GM21447 (cell line): ENCODE data around the gene MICAL2.
"Not testable (repeated sequence)": the region's sequence is repeated elsewhere in the genome, so short reads cannot be mapped to it uniquely, and the experiment has no call there.

ENCODE experiments used
- ATAC-seq: cut with Tn5 transposase; IDR thresholded peaks from one replicate; pipeline ENCODE4 v1.9.1; 2021; ENCODE audit not compliant: unreplicated experiment

MICAL2 gene

DNA sequence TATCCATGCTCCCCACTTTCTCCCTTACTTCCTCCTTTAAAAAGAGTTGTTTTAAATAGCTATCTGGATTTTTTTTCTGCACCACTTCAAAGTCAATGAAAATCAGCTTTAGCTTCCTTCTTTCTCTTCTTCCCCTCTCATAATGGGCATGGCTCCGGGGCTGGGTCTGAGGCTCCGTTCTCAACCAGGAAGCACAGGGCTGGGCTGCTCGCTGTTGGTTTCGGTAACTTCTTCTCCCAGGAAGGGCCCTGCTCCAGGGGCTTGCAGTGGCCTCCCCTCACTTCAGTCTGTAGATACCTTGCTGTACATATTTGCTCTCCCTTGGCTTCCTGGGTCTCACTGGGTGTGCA, 23.8 kb downstream of the MICAL2 start:
- no peak for ATAC-seq

- no peak for ATAC-seq
These were observed 24.8 kb downstream of the MICAL2 start for GRCh38 chr11:12135185-12135584.

- ATAC-seq: no peak
These were observed 26.8 kb downstream of the MICAL2 start for GRCh38 chr11:12137005-12137690.

GRCh38 chr11:12137938-12138731, 27.7 kb downstream of the MICAL2 start:
- ATAC-seq: no peak

- no peak for ATAC-seq
These were observed 28.9 kb downstream of the MICAL2 start for GRCh38 chr11:12139144-12139881.

DNA sequence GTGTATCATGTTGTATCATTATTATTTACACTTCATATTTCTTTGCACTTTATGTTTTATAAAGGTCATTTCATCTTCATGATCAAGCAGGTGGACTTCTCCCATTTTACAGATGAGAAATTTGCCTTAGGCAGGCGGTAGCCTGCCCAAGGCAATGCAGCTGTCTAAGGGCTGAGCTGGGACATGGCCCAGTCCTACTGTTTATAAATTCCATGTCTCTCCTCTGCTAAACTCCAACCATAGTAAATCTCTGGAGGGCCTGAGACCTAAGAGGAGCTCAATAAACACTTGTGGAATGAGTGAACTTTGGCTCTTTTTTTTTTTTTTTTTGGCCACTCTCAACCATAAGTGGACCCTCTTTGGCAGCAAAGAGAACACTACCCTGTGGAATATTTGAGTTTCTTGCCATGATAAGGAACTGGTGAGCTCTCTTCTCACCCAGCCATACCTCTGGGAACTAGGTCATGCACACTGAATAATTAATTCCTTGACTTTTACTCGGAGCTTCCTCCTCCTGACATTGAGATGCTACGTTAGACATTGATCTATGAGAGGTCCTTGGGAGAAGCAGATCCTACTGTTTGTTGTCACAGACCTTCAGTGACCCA, 29.9 kb downstream of the MICAL2 start:
- no peak for ATAC-seq

- no peak for ATAC-seq
These were observed 30.9 kb downstream of the MICAL2 start for GRCh38 chr11:12141283-12141682.

DNA sequence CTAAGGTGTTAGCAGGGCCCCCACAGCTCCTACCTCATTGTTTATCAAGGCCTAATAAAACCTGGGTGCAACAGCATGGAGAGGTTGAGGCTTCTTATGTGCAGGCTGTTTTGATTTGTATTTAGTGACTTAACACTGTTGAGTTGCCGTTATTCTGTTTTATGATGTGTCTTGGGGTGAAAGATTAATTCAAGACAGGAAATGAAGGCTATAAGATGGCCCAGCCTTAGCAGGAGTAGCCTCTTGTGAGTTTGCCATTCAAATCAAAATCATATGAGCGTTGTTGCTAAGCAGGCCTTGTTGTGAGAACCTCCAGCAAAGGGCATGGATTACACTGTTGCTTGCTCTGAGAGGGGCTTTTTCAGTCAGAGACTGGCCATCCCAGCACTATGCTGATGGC, 31.8 kb downstream of the MICAL2 start:
- ATAC-seq: no peak

DNA sequence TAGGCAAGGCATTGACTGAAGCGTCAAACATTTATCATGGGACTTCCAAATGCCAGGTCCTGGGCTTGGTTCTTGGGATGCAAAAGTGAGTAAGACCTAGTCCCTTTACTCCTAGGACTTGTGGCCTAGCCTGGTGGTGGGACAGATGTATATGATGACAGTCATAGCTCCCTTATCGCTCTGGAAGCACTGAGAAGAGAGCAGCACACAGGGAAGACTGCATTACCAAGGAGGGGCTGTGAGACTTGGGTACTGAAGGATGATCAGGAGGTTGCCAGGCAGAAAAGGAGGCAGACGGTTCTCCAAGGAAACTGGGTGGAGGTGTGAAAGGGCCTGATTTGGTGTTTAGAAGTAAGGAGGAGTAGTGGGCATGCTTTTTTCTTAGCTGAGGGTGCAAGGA, 32.5 kb downstream of the MICAL2 start:
- ATAC-seq: no peak

- no peak for ATAC-seq
These were observed 33.3 kb downstream of the MICAL2 start for GRCh38 chr11:12143461-12144258.

GRCh38 chr11:12144330-12145174, 34.2 kb downstream of the MICAL2 start:
- no peak for ATAC-seq

- not testable (repeated sequence) for ATAC-seq
These were observed 36.3 kb downstream of the MICAL2 start for GRCh38 chr11:12146678-12147077.

DNA sequence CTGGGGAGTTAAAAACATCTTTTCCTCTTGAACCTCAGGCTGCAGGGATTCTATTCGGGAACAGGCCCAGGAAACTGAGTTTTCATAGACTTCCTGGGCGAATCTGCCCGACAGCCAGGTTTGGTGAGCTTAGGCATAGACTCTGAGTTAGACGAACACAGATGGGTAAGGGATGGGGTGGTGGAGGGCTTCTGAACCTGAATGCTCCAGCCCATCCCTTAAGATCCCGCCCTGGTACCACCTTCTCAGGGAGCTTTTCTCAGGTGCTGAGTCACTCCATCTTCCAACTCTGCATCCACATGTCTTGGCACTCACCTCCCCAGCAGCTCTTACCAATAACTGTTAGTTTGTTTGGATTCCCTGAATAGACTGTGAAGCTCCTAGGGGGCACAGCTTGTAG, 37.4 kb downstream of the MICAL2 start:
- ATAC-seq: no peak

DNA sequence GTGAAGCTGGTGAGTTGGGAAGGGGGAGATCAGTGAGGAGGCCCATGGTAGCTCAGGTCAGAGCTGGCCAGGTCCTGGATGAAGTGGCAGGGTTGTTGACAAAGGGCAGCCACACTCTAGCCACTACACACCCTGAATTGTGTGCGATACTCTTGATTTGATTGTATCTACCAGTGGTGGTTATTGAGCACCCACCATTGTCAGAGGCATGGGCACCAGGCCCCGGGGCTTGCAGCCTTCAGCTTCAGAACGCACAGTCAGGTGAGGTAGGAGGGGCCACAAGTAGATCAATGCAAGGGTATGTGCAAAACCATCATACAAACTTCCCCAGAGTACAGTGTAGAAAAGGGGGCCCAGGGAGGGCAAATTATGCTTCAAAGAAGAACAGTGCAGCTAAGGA, 38.1 kb downstream of the MICAL2 start:
- no peak for ATAC-seq

DNA sequence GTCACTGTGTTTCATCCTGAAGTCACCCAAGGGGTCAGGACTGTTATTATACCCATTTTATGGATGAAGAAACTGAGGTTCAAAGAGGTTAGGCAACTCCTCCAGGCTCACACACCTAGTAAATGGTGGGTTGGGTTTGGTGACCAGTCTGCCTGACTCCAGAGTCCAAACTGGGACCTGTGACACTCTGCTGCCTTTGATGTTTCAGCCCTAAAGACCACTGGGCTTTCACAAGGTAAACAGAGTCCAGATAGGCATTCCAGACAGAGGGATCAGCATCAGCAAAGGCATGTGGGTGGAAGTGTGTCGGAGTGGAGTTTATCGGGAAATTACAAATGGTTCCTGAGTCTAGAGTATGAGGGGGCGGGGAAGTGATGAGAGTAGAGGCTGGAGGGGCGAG, 38.5 kb downstream of the MICAL2 start:
- ATAC-seq: no peak

DNA sequence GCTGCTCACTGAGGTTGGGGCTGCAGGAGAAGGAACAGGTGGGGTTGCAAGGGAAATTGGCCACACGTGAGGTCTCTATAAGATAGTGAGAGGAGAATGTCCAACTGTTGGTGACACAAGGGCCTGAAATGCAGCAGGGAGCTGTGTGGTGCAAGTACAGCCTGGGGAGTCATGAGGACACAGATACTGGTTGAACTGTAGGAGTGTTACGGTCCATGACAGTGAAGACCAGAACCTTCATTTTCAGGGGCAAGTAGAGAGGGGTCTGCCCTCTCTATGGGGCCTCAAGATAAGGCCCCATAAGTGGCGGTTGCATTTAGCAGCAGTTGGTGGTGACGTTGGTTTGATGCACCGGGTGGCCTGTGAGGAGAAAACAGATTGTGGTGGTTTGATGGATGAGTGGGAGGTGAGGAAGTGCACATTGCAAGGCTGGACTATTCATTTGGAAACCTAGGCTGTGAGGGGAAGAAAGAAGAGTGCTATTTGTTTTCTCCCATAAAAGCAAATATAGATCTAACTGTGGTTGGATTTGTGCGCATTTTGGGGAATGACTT, 39.4 kb downstream of the MICAL2 start:
- no peak for ATAC-seq

- no peak for ATAC-seq
These were observed 40.5 kb downstream of the MICAL2 start for GRCh38 chr11:12150831-12151382.

- no peak for ATAC-seq
These were observed 41.9 kb downstream of the MICAL2 start for GRCh38 chr11:12152321-12152720.
